HepG2 (cell line): ENCODE data around the gene HOXA11. TPM values are rescaled to one million over a fixed set of nuclear protein-coding genes. Genes with fewer than 3 reads are reported as not detected.

Source experiments
- ADNP ChIP-seq: sonication (generic); formaldehyde crosslinking; IDR thresholded peaks from 2 replicates; pipeline ENCODE4 v1.4.0; 2020; ENCODE audit warnings: missing genetic modification reagents
- HOXD1 ChIP-seq: sonication (generic); formaldehyde crosslinking; IDR thresholded peaks from 2 replicates; pipeline ENCODE4 v1.5.0; 2020; ENCODE audit warnings: missing genetic modification reagents
- MAZ ChIP-seq, 2 experiments: sonication (generic) in 1 of 2; formaldehyde crosslinking in 1 of 2; IDR thresholded peaks; 2 replicates each; pipeline versions ENCODE4 v1.5.0 to v1.6.1; 2012 to 2020; ENCODE audit warnings: low read depth in 2 of 2, mild to moderate bottlenecking in 2 of 2, borderline replicate concordance in 1 of 2, improper control_type of control experiment in 1 of 2, low read length in 1 of 2, missing genetic modification reagents in 1 of 2, moderate library complexity in 1 of 2
- PCBP2 ChIP-seq: fragments of 200-400 bp; formaldehyde crosslinking; optimal IDR thresholded peaks from 2 replicates; pipeline ENCODE3; 2018; ENCODE audit warnings: low read length, low read depth; ENCODE audit not compliant: poor library complexity, severe bottlenecking
- RBAK ChIP-seq: sonication (generic); formaldehyde crosslinking; IDR thresholded peaks from 2 replicates; pipeline ENCODE4 v1.5.1; 2020; ENCODE audit warnings: mild to moderate bottlenecking, missing genetic modification reagents
- SOX6 ChIP-seq, 2 experiments: fragments of 450-650 bp in 1 of 2; sonication (generic) in 1 of 2; formaldehyde crosslinking in 1 of 2; IDR thresholded peaks; 2 replicates each; pipeline versions ENCODE4 v1.4.0 to v1.6.1; 2017 to 2020; ENCODE audit warnings: antibody characterized with exemption in 1 of 2, mild to moderate bottlenecking in 1 of 2, missing genetic modification reagents in 1 of 2
- SP2 ChIP-seq: sonication (generic); formaldehyde crosslinking; IDR thresholded peaks from 2 replicates; pipeline ENCODE4 v1.5.1; 2020; ENCODE audit warnings: mild to moderate bottlenecking, missing genetic modification reagents
- TAF1 ChIP-seq: sonication (generic); formaldehyde crosslinking; IDR thresholded peaks from 2 replicates; pipeline ENCODE4 v1.4.0; 2020; ENCODE audit warnings: missing genetic modification reagents
- TCF7L2 ChIP-seq: IDR thresholded peaks from 2 replicates; pipeline ENCODE4 v1.6.1; 2011; ENCODE audit warnings: mild to moderate bottlenecking, low read depth, low read length, moderate library complexity
- ZNF589 ChIP-seq: sonication (generic); formaldehyde crosslinking; conservative IDR thresholded peaks from 2 replicates; pipeline ENCODE4 v1.8.0; 2022; ENCODE audit warnings: mild to moderate bottlenecking, moderate library complexity, missing genetic modification reagents
- ZNF781 ChIP-seq: sonication (generic); formaldehyde crosslinking; IDR thresholded peaks from 2 replicates; pipeline ENCODE4 v1.5.1; 2020; ENCODE audit warnings: borderline replicate concordance, mild to moderate bottlenecking, missing genetic modification reagents; ENCODE audit errors: not compliant biosample characterization
- polyA plus RNA-seq, 8 experiments: library from polyadenylated mRNA; depleted of rRNA in 3 of 8; stranded (reverse) in 7 of 8; unstranded in 1 of 8; fragments of >200 nt; fragmentation: Illumina TruSeq in 4 of 8; extraction: Trizol in 4 of 8; gene quantifications; 2 replicates each; pipeline versions ENCODE4 v1.2.1 to v1.2.3, GENCODE V29; 2011 to 2016; ENCODE audit warnings: low read depth in 4 of 8, missing spikeins in 1 of 8, mixed read lengths in 1 of 8; ENCODE audit not compliant: insufficient read depth in 1 of 8
- total RNA-seq, 5 experiments: library from RNA; depleted of rRNA; stranded (reverse); fragments of >200 nt; fragmentation: Illumina TruSeq; extraction: Trizol; gene quantifications; 2 replicates each; pipeline ENCODE4 v1.2.3, GENCODE V29; 2016; ENCODE audit warnings: low read depth in 1 of 5
- TF ChIP-seq, protein P1 (sequence below): sonication (generic); formaldehyde crosslinking; IDR thresholded peaks from 2 replicates; pipeline ENCODE4 v1.4.0; 2020; ENCODE audit warnings: missing genetic modification reagents, borderline replicate concordance
- TF ChIP-seq, protein P2 (sequence below): sonication (generic); formaldehyde crosslinking; IDR thresholded peaks from 2 replicates; pipeline ENCODE4 v1.9.0; 2021; ENCODE audit warnings: missing genetic modification reagents, borderline replicate concordance
- TF ChIP-seq, protein P3 (sequence below): sonication (generic); formaldehyde crosslinking; IDR thresholded peaks from 2 replicates; pipeline ENCODE4 v1.4.0; 2020; ENCODE audit warnings: missing genetic modification reagents
- TF ChIP-seq, protein P4 (sequence below): IDR thresholded peaks from 2 replicates; pipeline ENCODE4 v1.6.1; 2012; ENCODE audit warnings: low read length, improper control_type of control experiment
- TF ChIP-seq, protein P5 (sequence below): sonication (generic); formaldehyde crosslinking; IDR thresholded peaks from 2 replicates; pipeline ENCODE4 v1.4.0; 2020; ENCODE audit warnings: missing genetic modification reagents

The HOXA11 gene
- total and polyA plus RNA-seq, 2 of the 13 experiments (the other 11 are each of a cell fraction or from before 2014, with no cell fraction given), result not detected

DNA sequence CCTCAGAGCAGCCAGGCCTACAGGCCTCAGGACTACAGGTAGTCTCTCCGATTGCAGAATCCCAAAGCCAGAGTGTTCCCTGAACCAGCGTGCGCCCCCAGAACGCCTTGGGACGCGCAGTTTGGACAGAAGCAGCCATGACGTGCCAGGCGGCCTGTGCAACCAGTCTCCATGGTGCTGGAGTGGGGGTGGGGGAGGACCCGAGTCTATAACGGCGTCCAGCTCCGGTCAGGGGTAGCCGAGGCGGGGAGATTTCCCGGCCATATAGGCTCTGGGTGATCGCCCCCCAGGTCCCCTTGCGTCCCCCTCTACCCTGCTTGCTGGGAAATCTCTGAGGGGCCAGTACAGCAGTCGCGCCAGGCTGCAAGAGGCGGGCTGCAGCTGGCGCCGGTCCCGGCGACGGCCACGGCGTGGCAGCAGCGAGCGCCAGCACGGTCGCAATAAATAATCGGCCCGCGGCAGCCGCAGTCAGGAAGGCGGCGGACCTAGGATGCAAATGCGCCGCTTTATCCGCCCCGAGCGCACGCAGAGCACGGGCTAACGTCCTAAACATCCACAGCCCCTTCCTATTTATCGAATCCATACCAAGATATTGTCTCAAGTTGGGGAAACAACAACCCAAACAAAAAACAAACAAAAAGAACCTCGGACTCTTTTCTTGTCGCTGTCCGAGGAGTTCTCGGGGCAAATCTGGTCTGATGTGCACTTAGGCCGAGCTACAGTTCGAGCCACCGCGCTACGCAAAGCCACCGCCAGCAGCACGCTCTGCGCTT is 34.3 kb downstream of the HOXA11 start (continued):
- TF ChIP-seq SOX6 (IDR thresholded peaks at IDR 0.05), result no peak
- no peak for TF ChIP-seq SOX6 (CRISPR knock-in tag; IDR thresholded peaks at IDR 0.05)
- TF ChIP-seq, protein P1, sequence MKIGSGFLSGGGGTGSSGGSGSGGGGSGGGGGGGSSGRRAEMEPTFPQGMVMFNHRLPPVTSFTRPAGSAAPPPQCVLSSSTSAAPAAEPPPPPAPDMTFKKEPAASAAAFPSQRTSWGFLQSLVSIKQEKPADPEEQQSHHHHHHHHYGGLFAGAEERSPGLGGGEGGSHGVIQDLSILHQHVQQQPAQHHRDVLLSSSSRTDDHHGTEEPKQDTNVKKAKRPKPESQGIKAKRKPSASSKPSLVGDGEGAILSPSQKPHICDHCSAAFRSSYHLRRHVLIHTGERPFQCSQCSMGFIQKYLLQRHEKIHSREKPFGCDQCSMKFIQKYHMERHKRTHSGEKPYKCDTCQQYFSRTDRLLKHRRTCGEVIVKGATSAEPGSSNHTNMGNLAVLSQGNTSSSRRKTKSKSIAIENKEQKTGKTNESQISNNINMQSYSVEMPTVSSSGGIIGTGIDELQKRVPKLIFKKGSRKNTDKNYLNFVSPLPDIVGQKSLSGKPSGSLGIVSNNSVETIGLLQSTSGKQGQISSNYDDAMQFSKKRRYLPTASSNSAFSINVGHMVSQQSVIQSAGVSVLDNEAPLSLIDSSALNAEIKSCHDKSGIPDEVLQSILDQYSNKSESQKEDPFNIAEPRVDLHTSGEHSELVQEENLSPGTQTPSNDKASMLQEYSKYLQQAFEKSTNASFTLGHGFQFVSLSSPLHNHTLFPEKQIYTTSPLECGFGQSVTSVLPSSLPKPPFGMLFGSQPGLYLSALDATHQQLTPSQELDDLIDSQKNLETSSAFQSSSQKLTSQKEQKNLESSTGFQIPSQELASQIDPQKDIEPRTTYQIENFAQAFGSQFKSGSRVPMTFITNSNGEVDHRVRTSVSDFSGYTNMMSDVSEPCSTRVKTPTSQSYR (CRISPR knock-in tag), result peak; percentile 84; the same call in 1 of the 2 replicates
- TF ChIP-seq, protein P2, sequence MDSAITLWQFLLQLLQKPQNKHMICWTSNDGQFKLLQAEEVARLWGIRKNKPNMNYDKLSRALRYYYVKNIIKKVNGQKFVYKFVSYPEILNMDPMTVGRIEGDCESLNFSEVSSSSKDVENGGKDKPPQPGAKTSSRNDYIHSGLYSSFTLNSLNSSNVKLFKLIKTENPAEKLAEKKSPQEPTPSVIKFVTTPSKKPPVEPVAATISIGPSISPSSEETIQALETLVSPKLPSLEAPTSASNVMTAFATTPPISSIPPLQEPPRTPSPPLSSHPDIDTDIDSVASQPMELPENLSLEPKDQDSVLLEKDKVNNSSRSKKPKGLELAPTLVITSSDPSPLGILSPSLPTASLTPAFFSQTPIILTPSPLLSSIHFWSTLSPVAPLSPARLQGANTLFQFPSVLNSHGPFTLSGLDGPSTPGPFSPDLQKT (CRISPR knock-in tag), result no peak
- no peak for TF ChIP-seq PCBP2
- TF ChIP-seq, protein P3, sequence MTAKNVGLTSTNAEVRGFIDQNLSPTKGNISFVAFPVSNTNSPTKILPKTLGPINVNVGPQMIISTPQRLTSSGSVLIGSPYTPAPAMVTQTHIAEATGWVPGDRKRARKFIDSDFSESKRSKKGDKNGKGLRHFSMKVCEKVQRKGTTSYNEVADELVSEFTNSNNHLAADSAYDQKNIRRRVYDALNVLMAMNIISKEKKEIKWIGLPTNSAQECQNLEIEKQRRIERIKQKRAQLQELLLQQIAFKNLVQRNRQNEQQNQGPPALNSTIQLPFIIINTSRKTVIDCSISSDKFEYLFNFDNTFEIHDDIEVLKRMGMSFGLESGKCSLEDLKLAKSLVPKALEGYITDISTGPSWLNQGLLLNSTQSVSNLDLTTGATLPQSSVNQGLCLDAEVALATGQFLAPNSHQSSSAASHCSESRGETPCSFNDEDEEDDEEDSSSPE, result no peak
- TF ChIP-seq TCF7L2, result no peak
- TF ChIP-seq ZNF589, result 0 out of 2 replicates have a peak, but pooled peaks have one; percentile 47
- no peak for TF ChIP-seq RBAK (CRISPR knock-in tag)
- TF ChIP-seq ZNF781, result peak; percentile 79
- peak; percentile 47; the same call in 1 of the 2 replicates for TF ChIP-seq TAF1 (CRISPR knock-in tag)
- TF ChIP-seq ADNP (CRISPR knock-in tag), result no peak
- TF ChIP-seq, protein P4, sequence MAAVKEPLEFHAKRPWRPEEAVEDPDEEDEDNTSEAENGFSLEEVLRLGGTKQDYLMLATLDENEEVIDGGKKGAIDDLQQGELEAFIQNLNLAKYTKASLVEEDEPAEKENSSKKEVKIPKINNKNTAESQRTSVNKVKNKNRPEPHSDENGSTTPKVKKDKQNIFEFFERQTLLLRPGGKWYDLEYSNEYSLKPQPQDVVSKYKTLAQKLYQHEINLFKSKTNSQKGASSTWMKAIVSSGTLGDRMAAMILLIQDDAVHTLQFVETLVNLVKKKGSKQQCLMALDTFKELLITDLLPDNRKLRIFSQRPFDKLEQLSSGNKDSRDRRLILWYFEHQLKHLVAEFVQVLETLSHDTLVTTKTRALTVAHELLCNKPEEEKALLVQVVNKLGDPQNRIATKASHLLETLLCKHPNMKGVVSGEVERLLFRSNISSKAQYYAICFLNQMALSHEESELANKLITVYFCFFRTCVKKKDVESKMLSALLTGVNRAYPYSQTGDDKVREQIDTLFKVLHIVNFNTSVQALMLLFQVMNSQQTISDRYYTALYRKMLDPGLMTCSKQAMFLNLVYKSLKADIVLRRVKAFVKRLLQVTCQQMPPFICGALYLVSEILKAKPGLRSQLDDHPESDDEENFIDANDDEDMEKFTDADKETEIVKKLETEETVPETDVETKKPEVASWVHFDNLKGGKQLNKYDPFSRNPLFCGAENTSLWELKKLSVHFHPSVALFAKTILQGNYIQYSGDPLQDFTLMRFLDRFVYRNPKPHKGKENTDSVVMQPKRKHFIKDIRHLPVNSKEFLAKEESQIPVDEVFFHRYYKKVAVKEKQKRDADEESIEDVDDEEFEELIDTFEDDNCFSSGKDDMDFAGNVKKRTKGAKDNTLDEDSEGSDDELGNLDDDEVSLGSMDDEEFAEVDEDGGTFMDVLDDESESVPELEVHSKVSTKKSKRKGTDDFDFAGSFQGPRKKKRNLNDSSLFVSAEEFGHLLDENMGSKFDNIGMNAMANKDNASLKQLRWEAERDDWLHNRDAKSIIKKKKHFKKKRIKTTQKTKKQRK, result no peak
- TF ChIP-seq SP2 (CRISPR knock-in tag), result no peak
- no peak for TF ChIP-seq MAZ (IDR thresholded peaks at IDR 0.05; ENCODE audit: borderline replicate concordance, low read depth, low read length)
- no peak for TF ChIP-seq MAZ (CRISPR knock-in tag; IDR thresholded peaks at IDR 0.05; ENCODE audit: low read depth)
- TF ChIP-seq, protein P5, sequence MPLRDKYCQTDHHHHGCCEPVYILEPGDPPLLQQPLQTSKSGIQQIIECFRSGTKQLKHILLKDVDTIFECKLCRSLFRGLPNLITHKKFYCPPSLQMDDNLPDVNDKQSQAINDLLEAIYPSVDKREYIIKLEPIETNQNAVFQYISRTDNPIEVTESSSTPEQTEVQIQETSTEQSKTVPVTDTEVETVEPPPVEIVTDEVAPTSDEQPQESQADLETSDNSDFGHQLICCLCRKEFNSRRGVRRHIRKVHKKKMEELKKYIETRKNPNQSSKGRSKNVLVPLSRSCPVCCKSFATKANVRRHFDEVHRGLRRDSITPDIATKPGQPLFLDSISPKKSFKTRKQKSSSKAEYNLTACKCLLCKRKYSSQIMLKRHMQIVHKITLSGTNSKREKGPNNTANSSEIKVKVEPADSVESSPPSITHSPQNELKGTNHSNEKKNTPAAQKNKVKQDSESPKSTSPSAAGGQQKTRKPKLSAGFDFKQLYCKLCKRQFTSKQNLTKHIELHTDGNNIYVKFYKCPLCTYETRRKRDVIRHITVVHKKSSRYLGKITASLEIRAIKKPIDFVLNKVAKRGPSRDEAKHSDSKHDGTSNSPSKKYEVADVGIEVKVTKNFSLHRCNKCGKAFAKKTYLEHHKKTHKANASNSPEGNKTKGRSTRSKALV, result peak; percentile 85
- TF ChIP-seq HOXD1 (CRISPR knock-in tag), result no peak; the same call in 1 of the 2 replicates
